Endometrium (tissue), 2 donors: ENCODE results near the gene SKI.

ENCODE experiments used
- FAIRE-seq: peaks from 2 replicates; lab custom pipeline; 2012; peaks lifted over from hg19 to GRCh38; lab: Jason Lieb, UNC
- donor health status: control.
- donor health status: control.

Gene SKI

GRCh38 chr1:2340086-2340917 is 112.2 kb downstream of the SKI start:
- no peak for FAIRE-seq

DNA sequence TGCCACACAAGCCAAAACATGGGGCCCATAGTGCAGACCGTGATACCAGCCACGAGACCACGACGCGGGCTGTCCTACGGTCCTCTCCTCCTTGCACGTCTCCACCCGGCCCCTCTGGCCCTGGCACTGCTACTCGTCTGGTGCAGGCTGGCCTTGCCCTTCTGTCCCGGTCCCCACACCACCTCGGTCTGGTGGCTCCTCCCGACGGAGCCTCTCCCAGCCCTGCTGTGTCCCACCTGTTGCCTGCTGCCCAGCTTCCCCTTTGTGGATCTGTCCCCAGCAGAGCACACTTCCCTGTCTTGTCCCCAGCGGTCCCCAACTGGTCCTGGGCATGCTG is 112.8 kb downstream of the SKI start:
- no peak for FAIRE-seq

GRCh38 chr1:2341706-2342383 is 113.7 kb downstream of the SKI start:
- no peak for FAIRE-seq

DNA sequence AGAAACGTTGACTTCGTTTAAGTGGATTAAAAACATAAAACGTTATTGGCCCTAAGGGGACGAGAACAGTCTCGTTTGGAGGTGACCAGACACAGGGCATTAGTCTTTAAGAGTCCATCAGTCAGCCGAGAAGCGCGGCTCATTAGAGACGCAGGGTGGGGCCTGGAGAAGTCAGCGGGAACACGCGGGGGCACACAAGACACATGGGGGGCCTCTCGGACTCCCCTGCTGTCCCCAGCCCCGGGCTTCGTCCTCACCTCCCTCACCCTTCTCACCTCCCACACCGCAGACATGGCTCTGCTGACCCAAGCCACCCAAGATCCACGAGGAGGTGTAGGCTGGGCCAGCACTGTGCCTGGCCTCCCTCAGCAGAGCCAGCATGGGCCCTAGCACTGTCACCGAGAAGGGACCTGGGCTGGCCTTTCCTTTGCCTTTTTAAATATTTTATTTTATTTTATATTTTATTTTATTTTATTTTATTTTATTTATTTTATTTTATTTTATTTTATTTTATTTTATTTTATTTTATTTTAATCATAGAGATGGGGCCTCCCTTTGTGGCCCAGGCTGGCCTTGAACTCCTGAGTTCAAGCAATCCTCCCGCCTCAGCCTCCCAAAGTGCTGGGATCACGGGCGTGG is 114.4 kb downstream of the SKI start:
- no peak for FAIRE-seq

DNA sequence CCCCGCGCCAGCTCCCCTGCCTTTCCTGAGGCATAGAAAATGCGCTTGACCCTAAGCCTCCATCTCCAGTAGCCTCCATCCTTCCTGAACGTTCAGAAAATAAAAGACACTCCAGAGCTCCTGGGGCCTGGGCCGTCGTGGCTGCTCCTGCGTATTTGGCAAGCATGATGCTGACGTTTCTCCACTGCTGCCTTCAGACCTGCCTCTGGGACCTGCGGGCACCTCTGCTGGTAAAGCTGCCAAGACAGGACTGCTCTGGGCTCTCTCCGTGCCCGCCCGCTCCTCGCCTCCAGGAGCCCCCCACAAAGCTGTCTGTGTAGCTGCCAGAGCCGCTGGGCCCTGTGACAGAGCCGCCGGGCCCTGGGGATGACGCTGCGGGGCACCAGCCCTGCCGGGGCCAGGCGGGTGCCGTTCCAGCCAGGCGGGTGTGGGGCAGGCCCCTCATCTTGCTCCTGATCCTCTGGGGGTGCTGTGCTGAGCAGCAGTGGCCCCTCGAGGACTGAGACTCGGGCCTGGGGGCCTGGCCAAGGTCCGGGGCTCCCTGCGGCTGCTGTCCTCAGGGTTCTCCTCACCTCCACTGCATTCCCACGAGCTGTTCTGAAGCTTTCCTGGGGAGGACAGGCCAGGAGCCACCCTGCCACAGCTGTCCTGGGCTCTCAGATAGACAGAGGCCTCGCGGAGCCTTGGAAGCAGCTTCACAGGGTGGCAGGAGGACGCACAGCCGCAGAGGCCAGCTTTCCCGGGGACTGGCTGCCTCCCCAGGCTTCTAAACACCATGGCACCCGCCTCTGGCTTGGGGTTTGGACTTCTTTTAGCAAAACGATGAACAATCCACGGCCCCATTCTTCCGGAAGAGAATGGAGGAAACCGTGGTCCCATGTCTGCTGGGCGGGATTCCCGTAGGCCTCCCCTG is 115.2 kb downstream of the SKI start:
- no peak for FAIRE-seq

DNA sequence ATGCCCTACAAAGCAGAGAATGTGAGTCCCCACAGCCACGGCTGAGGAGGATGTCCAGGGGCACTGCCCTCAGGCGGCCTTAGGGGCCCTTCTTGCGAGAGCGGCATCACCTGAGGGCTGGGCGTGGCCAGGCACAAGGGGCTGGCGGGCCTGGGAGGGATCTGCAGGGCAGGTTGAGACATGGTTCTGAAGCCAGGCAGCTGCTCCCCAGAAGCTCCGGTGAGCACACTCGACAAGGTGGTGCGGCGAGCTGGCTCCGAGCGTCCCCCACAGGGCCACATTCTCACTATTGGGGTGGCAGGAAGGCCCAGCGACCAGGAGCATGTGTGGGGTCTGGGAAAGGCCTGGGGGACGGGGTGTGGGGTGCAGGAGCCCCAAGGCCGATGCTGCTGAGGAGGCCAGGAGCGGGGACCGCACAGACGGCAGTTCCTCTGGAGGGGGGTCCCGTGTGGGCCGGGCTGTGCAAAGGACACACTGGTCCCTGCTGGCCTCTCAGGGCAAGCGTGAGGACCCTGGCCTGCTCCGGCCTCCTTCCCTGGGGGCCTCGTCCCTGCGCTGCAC is 116.1 kb downstream of the SKI start:
- no peak for FAIRE-seq

DNA sequence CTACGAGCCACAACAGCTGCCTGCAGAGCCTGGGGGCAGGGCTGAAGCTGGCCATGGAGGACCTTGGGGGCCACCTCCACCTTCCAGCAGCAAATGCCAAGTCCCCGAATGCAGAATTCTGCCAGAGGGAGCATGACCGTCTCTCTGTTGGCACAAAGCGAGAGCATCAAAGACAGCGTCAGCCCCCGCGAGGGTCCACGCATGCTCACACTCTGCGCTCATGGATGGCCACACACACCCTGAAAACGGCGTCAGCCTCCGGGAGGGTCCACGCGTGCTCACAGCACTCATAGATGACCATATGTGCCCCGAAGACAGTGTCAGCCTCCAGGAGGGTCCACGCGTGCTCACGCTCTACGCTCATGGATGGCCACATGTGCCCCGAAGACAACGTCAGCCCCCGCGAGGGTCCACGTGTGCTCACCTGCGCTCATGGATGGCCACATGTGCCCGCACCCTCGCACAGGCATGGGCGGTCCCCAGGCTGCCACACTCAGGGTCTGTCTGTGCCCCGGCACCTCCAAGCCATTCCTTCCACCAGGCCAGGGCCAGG is 116.7 kb downstream of the SKI start:
- no peak for FAIRE-seq

DNA sequence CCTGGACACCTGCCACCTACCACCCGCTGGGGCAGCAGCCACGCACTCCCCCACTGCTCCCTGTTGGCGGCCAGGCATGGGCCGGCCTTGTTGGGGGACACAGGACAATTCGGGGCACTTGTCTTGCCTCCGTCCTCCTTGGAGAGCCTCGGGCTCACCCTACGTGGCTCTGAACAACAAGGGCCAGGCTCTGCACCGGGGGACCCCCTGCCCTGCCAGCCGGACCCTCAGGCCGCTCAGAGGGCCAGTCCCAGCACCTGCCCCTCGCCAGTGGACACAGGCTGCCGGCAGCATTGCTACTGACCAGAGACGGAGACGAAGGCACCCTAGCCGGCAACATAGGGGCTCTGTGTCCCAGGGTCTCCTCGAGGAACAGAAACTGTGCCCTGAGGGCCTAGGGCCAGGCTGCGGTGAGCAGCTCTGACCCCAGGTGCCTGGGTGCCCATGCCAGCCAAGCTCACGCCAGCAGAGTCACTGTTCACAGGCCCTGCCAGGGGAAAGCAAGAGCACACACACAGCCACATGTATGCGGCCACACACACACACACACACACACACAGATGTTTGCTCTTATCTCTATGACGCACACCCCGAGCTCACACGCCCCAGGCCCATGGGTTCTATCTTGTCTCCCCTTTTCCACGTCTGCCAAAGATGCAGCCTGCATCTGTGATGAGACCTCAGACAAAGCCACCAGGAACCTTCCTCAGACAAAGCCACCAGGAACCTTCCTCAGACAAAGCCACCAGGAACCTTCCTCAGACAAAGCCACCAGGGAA is 117.4 kb downstream of the SKI start:
- FAIRE-seq: no peak

DNA sequence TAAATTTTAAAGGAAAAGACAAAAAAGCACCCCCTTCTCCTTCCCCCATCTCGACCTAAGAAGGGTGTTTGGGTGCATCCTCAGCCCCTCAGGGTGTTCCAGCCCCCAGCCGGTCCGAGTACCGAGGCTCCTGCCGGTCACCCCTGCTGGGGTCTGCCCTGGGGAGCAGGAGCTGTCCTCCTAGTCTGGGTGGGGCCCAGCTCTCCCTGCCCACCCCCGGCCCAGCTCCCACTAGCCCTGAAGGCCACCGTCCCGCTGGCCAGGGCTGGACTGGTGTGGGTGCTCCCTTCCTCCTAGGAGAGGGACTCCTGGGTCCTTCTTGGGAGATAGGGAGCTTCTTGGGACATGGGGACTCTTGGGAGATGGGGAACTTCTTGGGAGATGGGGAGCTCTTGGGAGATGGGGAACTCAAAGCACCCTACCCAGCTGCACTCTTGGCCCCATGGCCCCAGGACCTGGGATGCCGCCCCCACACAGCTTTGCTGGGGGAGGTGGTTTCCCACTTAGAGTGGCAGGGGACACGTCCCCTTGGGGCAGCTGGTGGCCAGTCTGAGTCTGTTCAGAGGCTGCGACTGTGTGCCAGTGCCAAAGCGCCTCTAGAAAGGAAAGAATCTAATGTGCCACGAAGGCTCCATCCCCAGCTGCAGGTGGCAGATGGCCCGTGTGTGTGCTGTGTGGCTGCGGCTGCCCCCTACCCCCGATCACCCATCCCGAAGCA is 118.7 kb downstream of the SKI start:
- FAIRE-seq: no peak

DNA sequence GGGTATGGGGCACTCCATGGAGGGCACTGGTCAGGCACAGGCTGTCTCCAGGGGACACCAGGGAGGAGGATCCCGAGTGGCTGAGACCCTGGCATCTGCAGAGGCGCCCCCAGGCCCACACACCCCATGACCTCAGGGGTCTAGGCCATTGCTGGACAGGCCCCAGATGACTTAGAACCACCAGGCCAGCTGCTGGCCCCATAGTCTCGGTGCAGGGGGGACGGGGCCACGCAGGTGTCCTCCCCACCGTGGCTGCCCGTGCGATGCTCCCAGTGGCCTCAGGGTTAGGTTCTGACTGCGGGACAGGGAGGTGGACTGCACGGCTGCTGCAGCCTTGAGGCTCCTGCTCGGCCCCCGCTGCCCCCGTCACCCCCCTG is 119.3 kb downstream of the SKI start:
- FAIRE-seq: no peak

GRCh38 chr1:2347896-2348295 is 119.8 kb downstream of the SKI start:
- no peak for FAIRE-seq

- no peak for FAIRE-seq
Observed at GRCh38 chr1:2348346-2349325, 120.5 kb downstream of the SKI start.

- no peak for FAIRE-seq
Observed at GRCh38 chr1:2349806-2350205, 121.7 kb downstream of the SKI start.

DNA sequence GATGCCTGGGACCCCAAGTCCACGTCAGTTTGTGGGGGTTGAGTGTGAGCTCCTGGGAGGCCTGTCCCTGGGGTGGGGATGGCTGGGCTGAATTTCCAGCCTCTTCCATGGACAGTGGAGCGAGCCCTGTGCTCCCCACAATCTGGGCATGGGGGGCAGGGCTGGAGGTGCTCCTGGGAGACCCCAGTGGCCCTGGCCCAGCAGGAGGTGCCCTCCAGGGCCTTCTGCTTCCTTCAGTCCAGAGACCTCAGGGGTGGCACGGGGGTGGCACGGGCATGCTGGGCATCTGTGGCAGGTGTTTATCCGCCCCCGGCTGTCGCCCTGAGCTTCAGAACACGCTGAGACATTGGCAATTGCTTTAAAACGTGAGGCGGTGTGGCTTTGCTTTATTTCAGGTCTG is 122.4 kb downstream of the SKI start:
- no peak for FAIRE-seq

- FAIRE-seq: no peak
Observed at GRCh38 chr1:2350911-2351655, 123.0 kb downstream of the SKI start.

- no peak for FAIRE-seq
Observed at GRCh38 chr1:2351723-2352122, 123.6 kb downstream of the SKI start.

GRCh38 chr1:2352341-2352896 is 124.3 kb downstream of the SKI start:
- FAIRE-seq: no peak
